GM13976 (cell line): ENCODE measurements around the gene PTPN11.
"Not testable (repeated sequence)": the region's sequence is repeated elsewhere in the genome, so short reads cannot be mapped to it uniquely, and the experiment has no call there.

Experiments
- DNase-seq: peaks from one replicate; pipeline ENCODE4 v3.0.0; 2012; ENCODE audit warnings: low spot score
- in situ Hi-C: fragments of 300-500 bp; cut with MboI; formaldehyde crosslinking; loops from one replicate; pipeline ENCODE4 v1.12.0; 2022; ENCODE audit warnings: low sequenced_read_pairs, mixed read lengths, inconsistent platforms; ENCODE audit not compliant: unreplicated experiment
- TF ChIP-seq, protein P1 (sequence below): IDR thresholded peaks from 2 replicates; pipeline ENCODE4 v1.5.1; 2012; ENCODE audit warnings: borderline replicate concordance, mild to moderate bottlenecking; ENCODE audit not compliant: insufficient read depth; ENCODE audit errors: extremely low read depth, missing control alignments, control extremely low read depth

PTPN11 gene

DNA sequence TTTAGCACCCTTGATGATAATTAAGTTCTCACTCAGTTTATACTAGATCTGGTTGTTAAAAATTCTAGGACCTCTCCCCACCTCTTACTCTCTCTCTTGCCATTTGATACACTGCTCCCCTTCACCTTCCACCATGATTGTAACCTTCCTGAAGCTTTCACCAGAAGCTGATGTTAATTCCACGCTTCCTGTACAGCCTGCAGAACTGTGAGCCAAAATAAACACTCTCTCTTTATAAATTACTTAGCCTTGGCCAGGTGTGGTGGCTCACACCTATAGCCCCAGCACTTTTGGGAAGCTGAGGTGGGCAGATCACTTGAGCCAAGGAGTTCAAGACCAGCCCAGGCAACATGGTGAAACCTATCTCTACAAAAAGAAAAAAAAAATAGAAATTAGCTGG, 25.4 kb upstream of the PTPN11 start:
- in situ Hi-C loops = loop anchor here (25.0 kb wide), 1 partner anchor 456 kb away; no protein-coding TSS in a partner anchor
- TF ChIP-seq, protein P1, sequence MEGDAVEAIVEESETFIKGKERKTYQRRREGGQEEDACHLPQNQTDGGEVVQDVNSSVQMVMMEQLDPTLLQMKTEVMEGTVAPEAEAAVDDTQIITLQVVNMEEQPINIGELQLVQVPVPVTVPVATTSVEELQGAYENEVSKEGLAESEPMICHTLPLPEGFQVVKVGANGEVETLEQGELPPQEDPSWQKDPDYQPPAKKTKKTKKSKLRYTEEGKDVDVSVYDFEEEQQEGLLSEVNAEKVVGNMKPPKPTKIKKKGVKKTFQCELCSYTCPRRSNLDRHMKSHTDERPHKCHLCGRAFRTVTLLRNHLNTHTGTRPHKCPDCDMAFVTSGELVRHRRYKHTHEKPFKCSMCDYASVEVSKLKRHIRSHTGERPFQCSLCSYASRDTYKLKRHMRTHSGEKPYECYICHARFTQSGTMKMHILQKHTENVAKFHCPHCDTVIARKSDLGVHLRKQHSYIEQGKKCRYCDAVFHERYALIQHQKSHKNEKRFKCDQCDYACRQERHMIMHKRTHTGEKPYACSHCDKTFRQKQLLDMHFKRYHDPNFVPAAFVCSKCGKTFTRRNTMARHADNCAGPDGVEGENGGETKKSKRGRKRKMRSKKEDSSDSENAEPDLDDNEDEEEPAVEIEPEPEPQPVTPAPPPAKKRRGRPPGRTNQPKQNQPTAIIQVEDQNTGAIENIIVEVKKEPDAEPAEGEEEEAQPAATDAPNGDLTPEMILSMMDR = no peak
- no peak for DNase-seq

DNA sequence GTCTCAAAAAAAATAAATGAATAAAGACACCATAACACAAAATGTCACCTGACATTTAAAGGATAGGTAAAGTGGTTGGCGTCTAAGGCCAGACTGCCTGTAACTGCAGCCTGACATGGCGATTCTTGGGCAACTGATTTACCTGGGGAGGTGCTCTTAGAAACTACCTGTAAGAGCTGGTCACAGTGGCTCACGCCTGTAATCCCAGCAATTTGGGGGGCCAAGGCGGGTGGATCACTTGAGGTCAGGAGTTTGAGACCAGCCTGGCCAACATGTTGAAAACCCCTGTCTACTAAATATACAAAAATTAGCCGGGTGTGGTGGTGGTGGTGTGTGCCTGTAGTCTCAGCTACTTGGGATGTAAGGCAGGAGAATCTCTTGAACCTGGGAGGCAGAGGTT, 17.7 kb upstream of the PTPN11 start:
- in situ Hi-C loops = no loop called here
- DNase-seq = no peak
- TF ChIP-seq, protein P1 = no peak

GRCh38 chr12:112401903-112402498, 16.7 kb upstream of the PTPN11 start:
- in situ Hi-C loops = no loop called here
- TF ChIP-seq, protein P1 = no peak

DNA sequence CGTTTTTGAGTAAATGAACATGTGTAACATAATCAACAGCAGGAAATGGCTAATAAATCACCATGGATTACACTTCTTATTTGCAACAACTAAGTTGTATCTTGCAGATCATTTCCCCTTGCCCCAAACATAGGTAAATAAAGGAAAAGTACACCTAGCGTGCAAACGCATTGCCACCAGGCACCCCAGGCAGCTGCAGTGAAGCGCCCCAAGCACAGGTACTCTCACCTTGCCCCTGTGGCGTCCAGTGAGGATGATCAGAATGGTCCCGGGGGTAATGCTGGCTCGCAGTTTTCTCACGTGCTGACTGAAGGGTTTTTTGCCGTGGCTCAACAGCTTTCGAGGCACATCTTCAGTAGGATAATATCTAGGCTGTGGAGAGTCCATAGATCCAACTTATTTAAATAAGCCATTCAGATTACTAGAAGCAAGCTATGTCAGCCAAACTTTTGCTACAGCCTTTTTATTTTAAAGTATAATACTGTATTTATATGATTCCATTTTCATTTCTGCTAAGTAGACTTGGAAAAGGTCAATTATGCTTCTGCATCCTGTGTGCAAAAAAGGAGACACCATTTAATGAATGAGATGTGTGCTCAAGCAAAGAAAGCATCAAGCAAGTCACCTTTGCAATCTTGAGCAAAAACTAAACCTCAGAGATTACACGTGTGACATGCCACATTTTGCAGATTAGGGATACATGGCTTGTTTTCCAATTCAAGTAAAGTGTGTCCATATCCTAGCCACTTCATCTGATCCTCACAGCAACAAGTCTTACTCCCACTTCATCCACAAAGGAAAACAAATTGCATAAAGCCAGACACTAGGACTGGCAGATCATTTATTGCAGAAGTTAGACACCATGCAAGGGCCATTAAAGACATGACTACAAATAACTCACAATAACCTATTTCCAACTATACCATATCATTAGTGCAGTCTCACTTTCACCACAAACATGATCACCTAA, 11.9 kb upstream of the PTPN11 start:
- in situ Hi-C loops = no loop called here

More at GRCh38 chr12:112401903-112402498, 16.7 kb upstream of the PTPN11 start:
- DNase-seq = no peak

GRCh38 chr12:112407683-112408082, 11.1 kb upstream of the PTPN11 start:
- in situ Hi-C loops, DNase-seq: not testable (repeated sequence)

More for the DNA sequence above, 11.9 kb upstream of the PTPN11 start:
- TF ChIP-seq, protein P1 = no peak
- DNase-seq = no peak

GRCh38 chr12:112408621-112409020, 10.1 kb upstream of the PTPN11 start:
- in situ Hi-C loops = no loop called here
- DNase-seq = peak; percentile 32
- TF ChIP-seq, protein P1 = no peak
